ENCODE measurements around the gene MYBBP1A. TPM values are rescaled to one million over a fixed set of nuclear protein-coding genes. Genes with fewer than 3 reads are reported as not detected.

The MYBBP1A gene
- total RNA-seq, 2 donors from 2014 or later: 21.4 to 58.7 TPM

- no peak for DNase-seq
- Histone ChIP-seq H3K9me3 (no peaks in the 10 kb centered on the region), H3K9ac (ENCODE audit: low read depth in 2 of 2, low read length in 2 of 2) (no peak overlapping the region), H3K36me3 (no peaks in the 10 kb centered on the region), H3K27ac (no peak overlapping the region), H3K4me1 (no peaks in the 10 kb centered on the region), H3K27me3 (no peaks in the 10 kb centered on the region), H3K4me3 (no peak overlapping the region)
- intact Hi-C loops (cut with DNase I): no loop called here
- no peak for TF ChIP-seq CTCF (IDR thresholded peaks at IDR 0.05)
These were observed 17.9 kb upstream of the MYBBP1A start for GRCh38 chr17:4573115-4573514.

- no peak overlapping the region for H3K27ac ChIP-seq
- no peak overlapping the region for H3K4me3 ChIP-seq
- H3K9me3 ChIP-seq: no peaks in the 10 kb centered on the region
- no peak for DNase-seq
- no peak overlapping the region for H3K9ac ChIP-seq (ENCODE audit: low read depth in 2 of 2, low read length in 2 of 2)
- no peaks in the 10 kb centered on the region for H3K4me1 ChIP-seq
- intact Hi-C loops (cut with DNase I): no loop called here
- no peak for TF ChIP-seq CTCF (IDR thresholded peaks at IDR 0.05)
- H3K36me3 ChIP-seq: no peaks in the 10 kb centered on the region
- no peaks in the 10 kb centered on the region for H3K27me3 ChIP-seq
These were observed 16.9 kb upstream of the MYBBP1A start for GRCh38 chr17:4572131-4572530.

GRCh38 chr17:4569591-4569990 lies 14.4 kb upstream of the MYBBP1A start:
- Histone ChIP-seq H3K4me1 (no peaks in the 10 kb centered on the region), H3K36me3 (no peaks in the 10 kb centered on the region), H3K27me3 (no peaks in the 10 kb centered on the region), H3K9me3 (no peaks in the 10 kb centered on the region), H3K27ac (no peak overlapping the region), H3K4me3 (no peak overlapping the region), H3K9ac (ENCODE audit: low read depth in 2 of 2, low read length in 2 of 2) (no peak overlapping the region)
- no peak for TF ChIP-seq CTCF (IDR thresholded peaks at IDR 0.05)
- intact Hi-C loops (cut with DNase I): no loop called here
- no peak for DNase-seq

GRCh38 chr17:4566785-4567184 lies 11.6 kb upstream of the MYBBP1A start:
- DNase-seq: peak; percentile 78
- Histone ChIP-seq H3K27ac (no peak overlapping the region), H3K9me3 (no peaks in the 10 kb centered on the region), H3K9ac (ENCODE audit: low read depth in 2 of 2, low read length in 2 of 2) (no peak overlapping the region), H3K4me1 (peaks cover 4% of the 10 kb centered on the region), H3K27me3 (no peaks in the 10 kb centered on the region), H3K36me3 (no peaks in the 10 kb centered on the region), H3K4me3 (no peak overlapping the region)
- intact Hi-C loops (cut with DNase I): loop anchor here (2.0 kb wide), 1 partner anchor 58 kb away; no protein-coding TSS in a partner anchor
- peak; percentile 63 for TF ChIP-seq CTCF (IDR thresholded peaks at IDR 0.05)

GRCh38 chr17:4565209-4566141 lies 10.3 kb upstream of the MYBBP1A start:
- H3K4me3 ChIP-seq: no peak overlapping the region
- H3K36me3 ChIP-seq: no peaks in the 10 kb centered on the region
- no peaks in the 10 kb centered on the region for H3K27me3 ChIP-seq
- H3K27ac ChIP-seq: no peak overlapping the region
- intact Hi-C loops (cut with DNase I): loop anchor here (2.0 kb wide), 1 partner anchor 59 kb away; no protein-coding TSS in a partner anchor
- H3K9ac ChIP-seq (ENCODE audit: low read depth in 2 of 2, low read length in 2 of 2): no peak overlapping the region
- H3K4me1 ChIP-seq: peaks cover 8% of the 10 kb centered on the region
- no peaks in the 10 kb centered on the region for H3K9me3 ChIP-seq
- peak; percentile 82 for DNase-seq
- TF ChIP-seq CTCF (IDR thresholded peaks at IDR 0.05): peak; percentile 81

Measured in colonic mucosa (tissue), 4 donors.